ENCODE results near the gene CYP2J2. TPM values are rescaled to one million over a fixed set of nuclear protein-coding genes. Genes with fewer than 3 reads are reported as not detected.

The CYP2J2 gene
- total and polyA plus RNA-seq, 2 donors (not counting 3 experiments of a cell fraction or from before 2014, with no cell fraction given), result 0.06 to 0.27 TPM

GRCh38 chr1:59939393-59939792, 12.8 kb upstream of the CYP2J2 start:
- Histone ChIP-seq H3K79me2 (ENCODE audit: control insufficient read depth, insufficient read depth, low read length) (no peaks in the 10 kb centered on the region), H3K36me3 (ENCODE audit: control insufficient read depth in 2 of 2, extremely low read depth in 1 of 2, insufficient read depth in 2 of 2, low read length in 2 of 2) (no peaks in the 10 kb centered on the region), H3K4me1 (ENCODE audit: control insufficient read depth, extremely low read depth, insufficient read depth, low read length) (no peaks in the 10 kb centered on the region), H3K27ac (ENCODE audit: insufficient read depth, low read depth, low read length) (no peak overlapping the region), H3K27me3 (ENCODE audit: control insufficient read depth in 2 of 2, insufficient read depth in 2 of 2, low read length in 2 of 2) (peaks cover 0 to 1% of the 10 kb centered on the region in 2 experiments), H3K9me1 (replicated peaks; ENCODE audit: control insufficient read depth, extremely low read depth, insufficient read depth, low read length) (no peaks in the 10 kb centered on the region), H3K4me3 (replicated peaks in 1 of 3; ENCODE audit: insufficient read depth in 1 of 3, low read depth in 1 of 3, low read length in 3 of 3) (no peak overlapping the region), H4K20me1 (replicated peaks; ENCODE audit: control insufficient read depth, extremely low read depth, insufficient read depth, low read length) (no peaks in the 10 kb centered on the region), H3K9me3 (replicated peaks; ENCODE audit: control insufficient read depth, insufficient read depth, low read length) (no peaks in the 10 kb centered on the region), H3K9ac (replicated peaks; ENCODE audit: extremely low read depth, insufficient read depth, low read length) (no peak overlapping the region), H2AFZ (ENCODE audit: low read depth, low read length) (no peak overlapping the region), H3K4me2 (ENCODE audit: insufficient read depth, low read length) (no peak overlapping the region)
- FAIRE-seq (no peak), DNase-seq (ENCODE audit: low read depth, low spot score) (no peak)
- dilution Hi-C loops (cut with MboI; ENCODE audit: extremely low pct_ligation_motif_present, low sequenced_read_pairs) (no loop called here), intact Hi-C loops (cut with micrococcal nuclease) (no loop called here)
- ChIA-PET POLR2A (no interaction called here), CTCF (no interaction called here)
- TF ChIP-seq POLR2A (IDR thresholded peaks at IDR 0.05; ENCODE audit: low read depth, low read length), result no peak
- TF ChIP-seq POLR2AphosphoS5 (IDR thresholded peaks at IDR 0.05; ENCODE audit: insufficient read depth, low read depth, low read length), result no peak
- TF ChIP-seq EZH2 (IDR thresholded peaks at IDR 0.05; ENCODE audit: borderline replicate concordance, low read depth, low read length, severe bottlenecking), result no peak
- no peak for TF ChIP-seq FOS (IDR thresholded peaks at IDR 0.05; ENCODE audit: borderline replicate concordance, insufficient read depth, low read length)
- no peak for TF ChIP-seq MYC (IDR thresholded peaks at IDR 0.05; ENCODE audit: low read depth, low read length)
- no peak for TF ChIP-seq GATA2 (IDR thresholded peaks at IDR 0.05; ENCODE audit: insufficient read depth, insufficient read length, low read depth, low read length)
- TF ChIP-seq, protein P1, sequence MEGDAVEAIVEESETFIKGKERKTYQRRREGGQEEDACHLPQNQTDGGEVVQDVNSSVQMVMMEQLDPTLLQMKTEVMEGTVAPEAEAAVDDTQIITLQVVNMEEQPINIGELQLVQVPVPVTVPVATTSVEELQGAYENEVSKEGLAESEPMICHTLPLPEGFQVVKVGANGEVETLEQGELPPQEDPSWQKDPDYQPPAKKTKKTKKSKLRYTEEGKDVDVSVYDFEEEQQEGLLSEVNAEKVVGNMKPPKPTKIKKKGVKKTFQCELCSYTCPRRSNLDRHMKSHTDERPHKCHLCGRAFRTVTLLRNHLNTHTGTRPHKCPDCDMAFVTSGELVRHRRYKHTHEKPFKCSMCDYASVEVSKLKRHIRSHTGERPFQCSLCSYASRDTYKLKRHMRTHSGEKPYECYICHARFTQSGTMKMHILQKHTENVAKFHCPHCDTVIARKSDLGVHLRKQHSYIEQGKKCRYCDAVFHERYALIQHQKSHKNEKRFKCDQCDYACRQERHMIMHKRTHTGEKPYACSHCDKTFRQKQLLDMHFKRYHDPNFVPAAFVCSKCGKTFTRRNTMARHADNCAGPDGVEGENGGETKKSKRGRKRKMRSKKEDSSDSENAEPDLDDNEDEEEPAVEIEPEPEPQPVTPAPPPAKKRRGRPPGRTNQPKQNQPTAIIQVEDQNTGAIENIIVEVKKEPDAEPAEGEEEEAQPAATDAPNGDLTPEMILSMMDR (IDR thresholded peaks at IDR 0.05; ENCODE audit: extremely low read depth in 1 of 2, insufficient read depth in 1 of 2, low read depth in 1 of 2, low read length in 2 of 2), result no peak
- BruUV-seq (replicated peaks), result no TSS peak

All from endothelial cell of umbilical vein (primary cell).